Activated CD8-positive, alpha-beta memory T cell treated with anti-CD3 and anti-CD28 coated beads, Interleukin-2, amount 50 U/mL, for 4 hours (primary cell): ENCODE measurements around the gene NCMAP.
"Not testable (repeated sequence)": the region's sequence is repeated elsewhere in the genome, so short reads cannot be mapped to it uniquely, and the experiment has no call there.

Experiments used
- DNase-seq: peaks from one replicate; pipeline ENCODE4 v3.0.0-alpha.2; 2020

Gene NCMAP, protein sequence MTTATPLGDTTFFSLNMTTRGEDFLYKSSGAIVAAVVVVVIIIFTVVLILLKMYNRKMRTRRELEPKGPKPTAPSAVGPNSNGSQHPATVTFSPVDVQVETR

DNA sequence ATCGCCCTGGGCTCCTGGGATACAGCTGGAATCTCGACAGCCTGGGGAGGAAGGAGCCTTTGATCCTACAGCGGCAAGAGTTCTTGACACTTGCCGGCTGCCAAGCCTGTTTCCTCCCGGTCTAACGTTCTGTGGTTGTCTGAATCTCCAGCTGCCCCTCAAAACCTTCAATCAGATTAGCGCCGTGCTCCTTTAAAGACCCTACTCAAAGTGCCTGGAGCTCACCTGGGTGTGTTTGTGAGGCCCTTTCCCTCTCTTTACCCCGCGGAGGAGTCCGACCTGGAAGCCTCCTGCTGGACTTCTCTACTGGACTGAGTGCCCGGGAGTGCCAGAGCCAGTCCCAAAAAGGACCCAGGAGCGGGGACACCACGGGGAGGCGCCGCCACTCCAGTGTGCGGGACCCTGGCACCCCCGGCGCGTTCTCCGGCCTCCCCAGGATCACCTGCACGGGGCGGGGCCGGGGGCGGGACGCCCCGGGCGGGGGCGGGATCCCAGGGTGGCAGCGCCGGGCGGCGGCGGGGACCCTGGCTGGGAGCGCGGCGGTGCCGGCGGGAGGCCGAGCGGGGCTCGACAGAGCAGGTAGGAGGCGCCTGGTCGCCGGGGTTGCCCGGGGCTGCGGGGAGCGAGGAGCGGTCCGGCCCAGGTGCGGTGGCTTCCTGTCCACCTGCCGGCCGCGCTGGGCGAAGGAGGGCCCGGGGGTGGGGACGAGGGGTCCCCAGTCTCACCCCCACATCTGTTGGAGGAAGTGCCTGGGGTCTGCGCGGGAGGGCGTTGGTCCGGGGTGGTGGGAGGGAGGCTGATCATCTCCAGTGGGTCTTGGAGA lies at the start of gene NCMAP:
Gene NCMAP, plus strand, starts transcription at position 497 of the 823 bp plus-strand sequence. CDS start 39,344 bp downstream, outside the sequence.
- DNase-seq = peak; percentile 65

DNA sequence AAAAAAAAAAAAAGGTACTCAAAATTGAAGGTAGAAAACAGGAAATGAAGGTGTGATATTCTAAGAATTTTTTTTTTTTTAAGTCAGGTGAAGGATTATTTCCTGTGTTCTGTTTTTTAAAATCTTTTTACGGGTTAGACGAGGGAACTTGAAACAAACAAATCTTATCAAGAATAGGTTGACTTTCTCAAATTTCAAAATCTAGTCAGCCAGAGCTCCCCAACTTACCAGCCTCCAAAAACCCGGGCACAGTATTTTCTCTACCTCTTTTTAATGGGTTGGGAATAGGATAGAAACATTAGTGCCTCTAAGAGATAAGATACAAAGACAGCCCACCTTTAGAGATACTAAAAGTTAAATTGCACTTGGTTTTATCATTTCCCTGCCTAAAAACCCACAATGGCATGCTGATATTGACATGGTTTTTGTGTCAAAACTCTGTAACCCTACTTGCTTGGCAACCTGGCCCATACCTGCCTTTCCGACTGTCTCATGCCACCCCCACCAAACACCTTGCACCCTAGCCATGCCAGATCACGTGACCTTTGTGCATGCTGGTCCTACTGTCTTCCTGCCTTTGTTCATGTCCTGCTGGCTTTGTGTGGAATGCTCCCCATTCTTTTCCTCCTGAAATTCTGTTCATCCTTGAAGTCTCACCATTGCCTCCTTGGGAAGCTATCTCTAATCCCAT lies 49.1 kb upstream of the NCMAP start:
- DNase-seq = no peak

DNA sequence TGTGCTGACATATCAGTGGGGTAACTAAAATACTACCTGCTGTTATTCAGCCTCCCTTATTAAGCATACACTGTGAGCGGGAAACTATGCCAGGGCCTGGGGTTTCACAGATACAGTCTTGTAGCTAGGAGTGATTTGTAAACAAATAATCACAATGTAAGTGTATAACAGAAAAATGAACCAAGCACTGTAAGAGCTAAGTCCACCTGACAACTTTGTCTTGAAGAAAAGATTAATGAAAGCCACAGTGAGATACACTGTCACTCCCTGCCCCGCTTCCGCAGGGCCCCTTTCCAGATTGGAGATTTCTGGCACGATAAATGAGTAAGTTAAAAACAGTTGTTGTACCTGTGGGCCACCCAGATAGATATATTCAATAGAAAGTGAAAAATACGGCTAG lies 48.5 kb upstream of the NCMAP start:
- DNase-seq = no peak

DNA sequence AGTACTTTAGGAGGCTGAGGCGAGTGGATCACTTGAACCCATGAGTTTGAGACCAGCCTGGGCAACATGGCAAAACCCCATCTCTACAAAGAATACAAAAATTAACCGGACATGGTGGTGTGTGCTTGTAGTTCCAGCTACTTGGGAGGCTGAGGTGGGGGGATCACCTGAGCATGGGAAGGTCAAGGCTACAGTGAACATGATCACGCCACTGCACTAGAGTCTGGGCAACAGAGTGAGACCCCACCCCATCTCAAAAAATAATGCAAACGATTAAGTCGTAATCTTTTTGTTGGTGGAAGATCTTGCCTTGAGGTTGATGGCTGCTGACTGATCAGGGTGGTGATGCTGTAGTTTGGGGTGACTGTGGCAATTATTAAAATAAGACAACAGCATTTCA lies 47.0 kb upstream of the NCMAP start:
- no peak for DNase-seq

DNA sequence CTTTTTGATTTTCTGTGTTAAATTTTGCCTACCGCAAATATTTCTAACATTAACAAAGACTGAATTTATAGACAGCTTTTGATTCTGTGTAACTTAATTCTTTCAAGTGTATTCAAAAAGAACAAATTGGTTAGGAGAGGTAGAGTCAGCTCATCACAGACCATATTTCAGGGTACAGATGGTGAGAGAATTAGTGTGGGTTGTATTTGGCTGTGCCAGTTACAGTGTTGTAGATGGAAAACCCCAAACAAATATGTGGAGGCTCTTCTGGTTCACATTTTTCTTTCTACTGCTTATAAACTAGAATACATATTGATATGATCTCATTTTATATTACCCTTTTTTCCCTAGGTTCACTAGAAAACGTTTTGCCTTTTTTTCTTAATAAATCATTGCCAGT lies 42.2 kb upstream of the NCMAP start:
- DNase-seq = no peak

DNA sequence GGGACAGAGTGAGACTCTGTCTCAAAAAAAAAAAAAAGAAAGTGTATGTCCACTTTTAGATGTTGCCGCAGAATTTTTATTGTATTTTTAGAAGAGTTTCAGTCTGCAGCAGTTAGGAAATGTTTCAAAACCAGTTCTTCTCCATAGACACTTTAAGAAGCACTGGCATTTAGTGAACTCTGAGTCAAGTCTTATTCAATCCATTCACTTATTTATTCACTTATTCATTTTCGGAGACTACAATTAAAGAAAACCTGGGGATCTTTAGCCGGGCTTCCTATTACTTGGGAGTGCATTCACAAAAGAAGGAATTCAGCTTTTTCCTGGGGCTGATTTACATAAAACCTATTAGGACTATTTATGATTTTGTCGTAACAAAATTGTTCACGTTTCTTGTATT lies 40.9 kb upstream of the NCMAP start:
- no peak for DNase-seq

DNA sequence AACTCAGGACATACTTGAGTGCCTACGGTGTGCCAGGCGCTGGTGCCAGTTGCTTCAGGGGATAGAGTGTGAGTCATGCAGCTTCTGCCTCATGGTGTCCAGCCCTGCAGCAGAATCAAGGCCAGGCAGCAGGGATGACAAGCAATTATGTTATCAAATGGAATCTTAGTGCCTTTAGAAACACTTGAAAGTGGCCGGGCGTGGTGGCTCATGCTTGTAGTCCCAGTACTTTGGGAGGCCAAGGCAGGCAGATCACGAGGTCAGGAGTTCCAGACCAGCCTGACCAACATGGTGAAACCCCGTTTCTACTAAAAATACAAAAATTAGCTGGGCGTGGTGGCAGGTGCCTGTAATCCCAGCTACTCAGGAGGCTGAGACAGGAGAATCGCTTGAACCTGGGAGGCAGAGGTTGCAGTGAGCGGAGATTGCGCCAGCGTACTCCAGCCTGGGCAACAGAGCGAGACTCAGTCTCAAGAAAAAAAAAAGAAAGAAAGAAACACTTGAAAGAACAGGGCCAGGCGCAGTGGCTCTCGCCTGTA lies 40.1 kb upstream of the NCMAP start:
- not testable (repeated sequence) for DNase-seq

DNA sequence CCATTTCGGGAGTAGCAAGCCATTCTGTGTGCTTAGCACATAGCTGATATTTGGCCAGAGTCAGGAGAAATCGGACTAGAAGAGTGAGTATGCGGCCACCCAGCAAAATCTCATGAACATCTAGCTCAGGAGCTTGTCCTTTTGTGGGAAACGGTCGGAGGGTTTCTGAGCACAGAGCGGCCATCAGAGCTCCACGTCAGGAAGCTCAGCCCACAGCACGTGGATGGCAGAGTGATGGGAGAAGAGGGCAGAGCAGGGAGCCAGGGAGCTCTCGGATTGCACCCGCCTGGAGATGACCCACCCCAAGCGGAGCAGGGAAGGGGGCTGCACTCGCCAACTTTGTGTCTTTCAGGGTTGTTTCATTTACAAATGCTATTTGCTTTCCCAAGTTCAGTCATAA lies 39.4 kb upstream of the NCMAP start:
- DNase-seq = no peak

DNA sequence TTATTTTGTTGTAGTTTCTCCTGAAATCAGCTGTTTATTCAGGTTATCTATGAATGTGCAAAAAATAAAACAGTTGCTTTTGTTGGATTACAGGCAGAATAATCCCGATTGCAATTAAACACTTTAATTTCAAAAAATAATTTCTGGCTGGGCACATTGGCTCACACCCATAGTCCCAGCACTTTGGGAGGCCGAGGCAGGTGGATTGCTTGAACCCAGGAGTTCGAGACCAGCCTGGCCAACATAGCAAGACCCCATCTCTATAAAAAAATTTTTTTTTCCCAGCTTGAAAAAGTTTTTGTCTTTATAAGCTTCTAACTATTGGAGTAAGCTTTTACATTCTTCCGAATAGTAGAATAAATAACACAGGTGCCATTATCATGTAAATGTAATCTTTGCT lies 38.0 kb upstream of the NCMAP start:
- DNase-seq = no peak

DNA sequence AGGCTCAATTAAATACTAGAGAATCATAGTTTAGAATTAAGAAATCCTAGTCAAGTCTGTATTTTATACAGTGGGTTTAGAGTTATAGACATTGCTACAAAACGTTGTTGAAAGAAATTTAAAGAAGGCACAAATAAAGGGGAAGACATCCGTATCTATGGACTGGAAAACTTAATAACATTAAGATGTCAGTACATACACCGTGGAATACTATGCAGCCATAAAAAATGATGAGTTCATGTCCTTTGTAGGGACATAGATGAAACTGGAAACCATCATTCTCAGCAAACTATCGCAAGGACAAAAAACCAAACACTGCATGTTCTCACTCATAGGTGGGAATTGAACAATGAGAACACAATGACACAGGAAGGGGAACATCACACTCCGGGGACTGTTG lies 35.6 kb upstream of the NCMAP start:
- not testable (repeated sequence) for DNase-seq

DNA sequence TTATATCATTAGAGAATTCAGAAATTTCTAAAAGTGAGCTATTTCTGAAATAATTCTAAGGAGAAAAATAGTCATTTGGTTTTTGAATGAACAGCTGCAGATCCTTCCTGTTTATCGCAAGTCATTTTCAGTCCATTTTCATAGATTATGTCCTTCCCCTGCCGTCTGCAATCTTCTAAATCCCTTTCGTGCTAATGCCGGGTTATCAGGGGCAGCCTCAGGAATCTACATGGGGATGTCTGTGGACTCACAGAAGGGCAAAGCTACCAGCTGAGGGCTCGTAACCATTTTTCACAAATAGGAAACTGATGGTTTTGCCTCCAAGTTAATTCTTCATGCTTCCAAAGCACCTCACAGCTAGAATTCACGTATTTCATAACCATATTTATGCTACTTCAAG lies 30.3 kb upstream of the NCMAP start:
- DNase-seq = no peak

DNA sequence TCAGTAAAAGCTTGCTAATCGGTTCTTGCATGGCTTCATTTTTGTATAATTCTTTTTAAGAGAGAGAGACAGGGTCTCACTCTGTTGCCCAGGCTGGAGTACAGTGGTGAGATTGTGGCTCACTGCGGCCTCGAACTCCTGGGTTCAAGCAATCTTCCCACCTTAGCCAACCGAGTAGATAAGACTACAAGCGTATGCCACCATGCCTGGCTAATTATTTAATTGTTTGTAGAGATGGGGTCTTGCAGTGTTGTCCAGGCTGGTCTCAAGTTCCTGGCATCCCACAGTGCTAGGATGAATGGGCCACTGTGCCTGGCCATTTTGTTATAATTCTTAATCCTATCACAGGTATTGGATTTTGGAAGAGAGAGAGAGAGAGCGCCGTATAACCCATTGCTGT lies 29.8 kb upstream of the NCMAP start:
- DNase-seq = no peak

DNA sequence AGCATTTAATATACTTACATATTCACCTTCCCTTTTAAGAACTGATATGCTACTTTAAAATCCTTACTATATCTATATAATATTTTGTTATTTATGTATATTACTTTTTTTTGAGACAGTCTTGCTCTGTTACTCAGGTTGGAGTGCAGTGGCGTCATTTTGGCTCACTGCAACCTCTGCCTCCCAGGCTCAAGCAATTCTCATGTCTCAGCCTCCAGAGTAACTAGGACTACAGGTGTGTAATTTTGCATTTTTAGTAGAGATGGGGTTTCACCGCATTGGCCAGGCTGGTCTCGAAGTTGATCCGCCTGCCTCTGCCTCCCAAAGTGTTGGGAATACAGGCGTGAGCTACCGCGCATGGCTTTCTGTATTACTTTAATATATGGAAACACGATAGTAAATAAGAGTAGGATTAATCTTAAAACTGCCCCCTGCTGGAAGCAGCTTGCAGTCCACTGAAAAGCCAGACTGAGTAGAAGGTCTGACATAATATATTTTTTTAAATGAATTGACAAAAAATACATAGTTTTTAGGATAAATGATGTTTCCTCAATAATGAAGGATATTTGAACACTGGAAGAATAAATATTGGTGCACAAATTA lies 28.8 kb upstream of the NCMAP start:
- peak; percentile 56 for DNase-seq

DNA sequence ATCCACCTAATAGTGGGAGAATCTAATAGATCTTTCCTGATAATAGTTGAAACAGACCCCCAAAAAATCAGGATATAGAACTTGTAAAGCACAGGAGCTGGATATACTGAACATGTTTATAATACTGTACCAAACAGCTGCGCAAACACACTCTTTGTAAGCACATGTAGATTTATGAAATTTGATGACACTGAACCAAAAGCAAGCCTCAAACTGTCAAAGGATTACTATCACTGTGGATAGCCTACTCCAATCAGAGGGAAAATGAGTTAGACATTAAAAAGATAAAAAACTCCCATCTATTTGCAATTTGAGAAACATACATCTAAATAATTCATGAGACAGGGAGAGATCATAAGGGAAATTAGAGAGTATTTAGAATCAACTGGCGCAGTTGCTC lies 27.1 kb upstream of the NCMAP start:
- DNase-seq = no peak

DNA sequence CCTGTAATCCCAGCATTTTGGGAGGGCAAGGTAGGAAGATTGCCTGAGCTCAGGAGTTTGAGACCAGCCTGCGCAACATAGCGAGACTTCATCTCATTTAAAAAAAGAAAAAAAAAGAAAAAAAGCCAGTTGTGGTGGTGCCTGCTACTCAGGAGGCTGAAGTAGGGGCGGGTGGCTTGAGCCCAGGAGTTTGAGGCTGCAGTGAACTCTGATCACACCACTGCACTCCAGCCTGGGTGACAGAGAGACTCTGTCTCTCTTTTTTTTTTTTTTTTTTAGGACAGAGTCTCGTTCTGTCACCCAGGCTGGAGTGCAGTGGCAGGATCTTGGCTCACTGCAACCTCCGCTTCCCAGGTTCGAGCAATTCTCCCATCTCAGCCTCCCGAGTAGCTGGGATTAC lies 26.6 kb upstream of the NCMAP start:
- not testable (repeated sequence) for DNase-seq

DNA sequence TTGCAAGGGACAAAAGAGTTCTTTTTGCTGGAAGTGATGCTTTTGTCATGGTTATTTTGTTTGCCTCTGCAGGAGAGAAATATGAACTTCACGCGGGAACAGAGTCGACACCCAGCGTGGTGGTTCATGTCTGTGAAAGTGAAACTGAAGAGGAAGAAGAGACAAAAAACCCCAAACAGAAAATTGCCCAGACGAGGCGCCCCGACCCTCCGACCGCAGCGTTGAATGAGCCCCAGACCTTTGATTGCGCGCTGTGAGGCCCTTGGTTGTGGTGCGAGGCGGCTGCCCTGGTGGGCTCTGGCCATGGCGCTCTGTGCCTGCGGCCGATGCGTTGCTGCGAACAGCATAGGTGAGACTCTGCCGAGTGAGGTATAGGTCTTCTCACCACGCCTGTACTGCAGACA lies 20.9 kb upstream of the NCMAP start:
- DNase-seq = peak; percentile 68

DNA sequence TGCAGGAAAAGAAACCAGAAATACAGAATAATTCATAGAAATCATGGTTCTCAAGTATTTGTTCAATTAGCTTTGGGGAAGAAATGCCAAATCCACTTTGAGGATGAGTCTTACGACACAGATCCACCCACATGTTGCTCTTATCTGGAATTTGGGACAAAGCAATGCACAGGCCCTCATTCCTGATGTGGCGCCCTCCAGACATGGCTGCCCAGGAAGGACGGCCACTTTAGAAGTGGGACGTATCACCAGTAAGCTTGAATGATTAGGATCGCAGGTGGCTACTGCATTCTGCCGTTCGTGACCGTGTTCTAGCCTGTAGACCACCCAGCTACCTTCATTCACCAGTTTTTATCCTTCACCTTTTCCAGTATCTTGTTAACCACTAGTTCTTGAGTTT lies 20.1 kb upstream of the NCMAP start:
- no peak for DNase-seq

DNA sequence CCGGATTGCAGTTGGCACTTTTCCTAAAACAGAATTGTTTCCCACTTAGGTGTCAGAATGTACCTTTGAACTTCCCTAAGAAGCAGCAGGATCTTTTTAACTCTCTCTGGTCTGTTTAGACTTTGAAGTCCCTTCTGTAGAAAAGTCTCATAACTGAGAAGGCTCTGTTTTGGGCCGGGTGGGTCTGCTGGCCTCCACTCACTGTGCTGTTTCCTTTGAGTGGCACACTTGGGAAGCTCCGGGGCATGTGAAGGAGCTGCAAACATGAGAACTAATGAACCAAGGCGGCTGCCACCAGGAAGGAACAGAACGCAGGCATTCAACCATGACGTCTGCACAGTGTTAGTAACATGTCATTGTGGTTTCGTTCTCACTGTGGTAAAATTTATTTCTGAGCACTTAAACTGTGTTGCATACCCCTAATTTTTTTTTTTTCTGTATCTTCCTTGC lies 19.5 kb upstream of the NCMAP start:
- peak; percentile 60 for DNase-seq

DNA sequence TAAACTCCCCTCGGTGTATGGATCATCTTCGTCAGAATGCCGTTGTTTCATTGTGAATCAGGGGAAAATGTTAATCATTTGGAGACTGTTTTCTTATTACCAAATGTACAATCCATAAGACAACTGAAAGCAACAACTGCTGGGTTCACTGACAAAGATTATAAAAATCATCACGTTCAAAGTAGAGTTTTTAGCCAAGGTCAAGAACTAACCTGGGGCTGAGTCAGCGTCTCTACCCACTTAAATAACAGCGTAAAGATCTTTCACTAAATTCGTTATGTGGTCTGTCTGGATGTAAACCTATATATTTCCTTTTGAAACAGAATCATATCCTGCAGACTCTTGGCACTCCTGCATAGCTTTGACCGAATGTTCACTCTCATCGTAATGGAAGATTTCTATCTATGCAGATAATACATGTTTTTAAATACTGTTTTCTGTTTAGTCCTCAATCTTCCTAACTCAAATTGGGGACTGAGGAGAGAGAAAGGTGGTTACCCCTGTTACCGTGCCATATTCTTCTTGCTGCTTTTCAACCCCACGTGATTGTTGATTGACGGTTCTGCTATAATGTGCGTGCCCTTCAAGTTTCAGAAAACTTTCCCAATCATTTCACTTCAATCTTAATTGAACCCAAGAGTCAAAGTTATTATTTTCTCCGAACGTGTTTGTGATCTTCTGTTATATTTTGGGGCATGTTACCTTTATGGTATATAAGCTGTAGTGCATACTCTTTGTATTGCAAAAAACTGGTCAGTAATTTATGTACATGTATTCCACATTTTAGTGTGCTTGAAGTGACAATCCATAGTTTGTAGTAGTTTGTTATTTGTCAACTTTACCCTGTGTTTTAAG lies 15.6 kb upstream of the NCMAP start:
- no peak for DNase-seq

DNA sequence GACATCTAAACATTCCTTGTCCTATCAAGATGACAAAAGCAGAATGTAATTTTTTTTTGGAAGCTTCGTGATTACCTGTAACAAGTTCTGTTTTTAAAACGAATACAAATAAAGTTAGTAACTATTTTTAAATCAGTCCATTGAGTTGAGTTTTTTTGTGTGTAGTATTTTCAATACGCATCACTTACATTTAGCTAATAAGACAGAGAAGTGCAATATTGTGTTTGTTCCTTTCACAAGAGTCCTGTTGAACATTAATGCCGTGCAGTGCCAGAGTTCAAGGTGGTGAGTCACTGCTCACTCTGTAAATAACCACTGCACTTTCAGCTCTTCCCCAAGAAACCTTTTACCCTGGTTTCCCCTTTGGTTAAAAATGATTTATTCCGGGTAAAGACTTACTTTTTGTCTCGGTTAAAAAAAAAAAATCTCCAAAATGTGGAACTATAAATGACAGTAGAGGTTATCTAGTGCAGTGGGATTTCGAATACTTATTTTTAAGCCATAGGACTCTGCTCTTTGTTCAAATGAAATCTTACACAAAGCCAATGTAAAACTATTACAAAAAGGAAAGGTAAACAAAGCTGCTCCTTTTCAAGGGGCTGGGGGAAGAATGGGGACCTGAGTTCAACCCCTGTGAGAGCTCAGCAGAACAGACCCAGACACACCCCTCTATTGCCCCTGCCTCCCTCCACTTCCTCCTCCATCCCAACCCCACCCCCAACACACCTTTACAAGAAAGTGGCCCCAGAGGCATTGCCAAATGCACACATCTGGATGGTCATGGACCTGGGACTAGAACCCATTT lies 14.8 kb upstream of the NCMAP start:
- DNase-seq = no peak

DNA sequence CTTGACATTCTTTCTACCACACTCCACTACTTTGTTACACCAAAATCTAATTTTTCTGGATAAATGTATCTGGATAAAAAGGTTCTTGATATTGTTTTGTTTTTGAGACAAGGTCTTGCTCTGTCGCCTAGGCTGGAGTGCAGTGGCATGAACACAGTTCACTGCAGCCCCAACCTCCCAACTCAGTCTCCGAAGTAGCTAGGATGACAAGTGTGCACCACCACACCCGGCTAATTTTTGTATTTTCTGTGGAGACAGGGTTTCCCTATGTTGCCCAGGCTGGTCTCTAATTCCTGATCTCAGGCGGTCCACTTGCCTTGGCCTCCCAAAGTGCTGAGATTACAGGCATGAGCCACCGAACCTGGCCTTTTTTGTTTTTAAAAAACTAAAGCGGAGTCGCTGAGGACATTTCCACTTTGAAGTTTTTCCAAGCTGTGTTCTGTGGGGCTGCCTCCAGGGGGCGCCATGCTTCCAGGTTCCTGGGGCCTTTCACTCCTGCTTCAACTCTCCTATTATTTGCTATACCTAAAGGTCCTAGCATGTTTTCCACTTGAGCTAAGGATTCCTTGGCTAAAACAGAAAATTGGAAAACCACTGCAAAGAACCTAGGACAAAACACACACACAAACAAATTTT lies 14.1 kb upstream of the NCMAP start:
- no peak for DNase-seq
